ENCODE measurements around the gene LBP. TPM values are rescaled to one million over a fixed set of nuclear protein-coding genes. Genes with fewer than 3 reads are reported as not detected.

The LBP gene
- total RNA-seq, 4 donors from 2014 or later, result 0.45 to 3.4 (median 2.3) TPM

DNA sequence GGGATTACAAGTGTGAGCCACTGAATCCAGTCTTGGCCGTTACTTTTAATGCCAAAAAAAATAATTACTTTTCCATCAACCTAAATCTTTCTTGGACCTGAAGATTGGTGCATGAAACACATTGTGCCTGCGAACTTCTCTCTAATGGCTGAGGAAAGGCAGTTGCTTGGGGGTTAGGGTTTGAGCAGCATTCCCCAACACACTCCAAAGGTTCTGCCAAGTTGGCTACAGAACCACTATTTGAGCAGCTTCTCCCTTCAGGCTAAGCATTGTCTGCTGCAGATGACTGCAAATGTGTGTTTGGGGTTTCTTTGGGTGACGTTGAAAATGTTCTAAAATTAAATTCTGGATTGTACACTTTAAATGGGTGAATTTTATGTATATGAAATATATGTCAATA is 6.3 kb upstream of the LBP start:
- TF ChIP-seq, protein P1, sequence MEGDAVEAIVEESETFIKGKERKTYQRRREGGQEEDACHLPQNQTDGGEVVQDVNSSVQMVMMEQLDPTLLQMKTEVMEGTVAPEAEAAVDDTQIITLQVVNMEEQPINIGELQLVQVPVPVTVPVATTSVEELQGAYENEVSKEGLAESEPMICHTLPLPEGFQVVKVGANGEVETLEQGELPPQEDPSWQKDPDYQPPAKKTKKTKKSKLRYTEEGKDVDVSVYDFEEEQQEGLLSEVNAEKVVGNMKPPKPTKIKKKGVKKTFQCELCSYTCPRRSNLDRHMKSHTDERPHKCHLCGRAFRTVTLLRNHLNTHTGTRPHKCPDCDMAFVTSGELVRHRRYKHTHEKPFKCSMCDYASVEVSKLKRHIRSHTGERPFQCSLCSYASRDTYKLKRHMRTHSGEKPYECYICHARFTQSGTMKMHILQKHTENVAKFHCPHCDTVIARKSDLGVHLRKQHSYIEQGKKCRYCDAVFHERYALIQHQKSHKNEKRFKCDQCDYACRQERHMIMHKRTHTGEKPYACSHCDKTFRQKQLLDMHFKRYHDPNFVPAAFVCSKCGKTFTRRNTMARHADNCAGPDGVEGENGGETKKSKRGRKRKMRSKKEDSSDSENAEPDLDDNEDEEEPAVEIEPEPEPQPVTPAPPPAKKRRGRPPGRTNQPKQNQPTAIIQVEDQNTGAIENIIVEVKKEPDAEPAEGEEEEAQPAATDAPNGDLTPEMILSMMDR (IDR thresholded peaks at IDR 0.05), result no peak
- TF ChIP-seq POLR2A (IDR thresholded peaks at IDR 0.05), result no peak
- intact Hi-C loops (cut with DNase I), result no loop called here
- DNase-seq, result no peak
- Histone ChIP-seq H3K27ac (no peak overlapping the region), H3K36me3 (no peaks in the 10 kb centered on the region), H3K4me3 (replicated peaks in 1 of 3) (no peak overlapping the region), H3K4me1 (no peaks in the 10 kb centered on the region), H3K9me3 (no peaks in the 10 kb centered on the region), H3K27me3 (no peaks in the 10 kb centered on the region)
- 69 to 72% methylated on average over 3 of the region's 3 CpGs for WGBS, 2 donors

DNA sequence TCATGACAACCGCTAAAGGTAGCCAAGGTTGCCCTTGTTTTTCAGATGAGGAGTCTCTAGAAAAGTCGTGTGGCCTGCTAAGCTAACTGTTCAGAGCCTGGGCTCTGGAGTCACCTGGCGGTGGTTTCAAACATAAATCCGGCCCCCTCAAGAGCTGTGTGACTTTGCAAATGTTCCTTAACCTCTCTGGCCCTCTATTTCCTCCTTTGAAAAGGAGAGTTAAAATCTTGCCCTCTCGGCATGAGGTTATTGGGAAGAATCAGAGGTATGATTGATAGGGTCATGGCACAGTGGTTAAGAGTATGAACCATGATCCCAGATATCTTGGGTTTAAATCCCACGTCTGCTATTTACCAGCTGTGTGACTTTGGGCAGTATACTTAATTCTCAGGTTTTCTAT is 5.6 kb upstream of the LBP start:
- TF ChIP-seq POLR2A (IDR thresholded peaks at IDR 0.05), result no peak
- TF ChIP-seq, protein P1 (IDR thresholded peaks at IDR 0.05), result no peak
- Histone ChIP-seq H3K27ac (no peak overlapping the region), H3K9me3 (no peaks in the 10 kb centered on the region), H3K4me3 (replicated peaks in 1 of 3) (no peak overlapping the region), H3K4me1 (no peaks in the 10 kb centered on the region), H3K36me3 (no peaks in the 10 kb centered on the region), H3K27me3 (no peaks in the 10 kb centered on the region)
- intact Hi-C loops (cut with DNase I), result no loop called here
- WGBS, 2 donors, result 83 to 88% methylated on average over 6 of the region's 6 CpGs
- DNase-seq, result no peak

DNA sequence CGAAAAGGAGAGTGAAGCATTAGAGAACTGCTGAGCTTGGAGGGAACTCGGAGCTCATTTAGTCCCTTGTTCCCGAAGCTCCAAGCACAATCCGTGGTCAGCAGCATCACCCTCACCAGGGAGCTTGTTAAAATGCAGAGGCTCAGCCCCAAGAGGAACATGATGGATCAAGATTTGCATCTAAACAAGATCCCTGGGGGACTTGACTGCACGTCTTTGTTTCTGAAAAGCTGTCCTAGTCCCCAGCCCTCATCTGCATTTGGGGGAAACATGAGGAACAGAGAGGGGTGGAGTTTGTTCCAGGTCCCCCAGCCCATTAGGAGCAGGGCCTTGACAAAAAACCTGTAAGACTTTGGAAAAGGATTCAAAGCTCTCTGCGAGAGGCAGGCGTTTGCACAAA is 4.1 kb upstream of the LBP start:
- TF ChIP-seq, protein P1 (IDR thresholded peaks at IDR 0.05), result no peak
- TF ChIP-seq POLR2A (IDR thresholded peaks at IDR 0.05), result no peak
- Histone ChIP-seq H3K4me3 (replicated peaks in 1 of 3) (no peak overlapping the region), H3K4me1 (no peaks in the 10 kb centered on the region), H3K27me3 (no peaks in the 10 kb centered on the region), H3K36me3 (no peaks in the 10 kb centered on the region), H3K27ac (no peak overlapping the region), H3K9me3 (no peaks in the 10 kb centered on the region)
- no peak for DNase-seq
- intact Hi-C loops (cut with DNase I), result no loop called here
- WGBS, 2 donors, result 40 to 42% methylated on average over 7 of the region's 7 CpGs

DNA sequence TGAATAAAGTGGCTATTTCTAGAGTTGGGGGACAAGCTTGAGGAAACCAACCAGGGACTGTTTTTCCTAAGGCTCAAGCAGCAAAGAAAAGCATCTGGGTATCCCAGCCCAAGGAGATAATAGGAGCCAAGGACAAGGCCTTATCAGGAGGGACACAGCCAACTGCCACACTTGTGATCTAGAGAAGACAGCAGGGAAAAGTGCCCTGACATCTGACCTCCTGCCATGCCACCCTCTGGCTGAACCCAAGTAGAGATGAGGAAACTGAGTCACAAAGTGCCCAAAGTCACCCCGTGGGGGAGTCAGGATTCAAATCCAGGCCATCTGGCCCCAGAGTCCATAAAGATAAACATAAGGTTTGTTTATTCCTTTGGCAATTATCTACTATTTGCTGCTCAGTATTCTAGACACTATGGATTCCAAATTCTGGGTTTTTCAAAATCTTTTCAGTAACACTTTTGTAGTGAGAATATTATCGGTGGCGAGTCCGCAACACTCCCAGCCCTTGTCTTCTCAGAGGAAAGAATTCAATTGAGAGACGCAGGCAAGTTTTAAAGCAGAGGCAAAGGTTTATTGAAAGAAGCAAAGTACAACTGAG is 3.5 kb upstream of the LBP start:
- Histone ChIP-seq H3K9me3 (no peaks in the 10 kb centered on the region), H3K4me3 (replicated peaks in 1 of 3) (no peak overlapping the region), H3K27me3 (no peaks in the 10 kb centered on the region), H3K4me1 (no peaks in the 10 kb centered on the region), H3K27ac (no peak overlapping the region), H3K36me3 (no peaks in the 10 kb centered on the region)
- no peak for TF ChIP-seq POLR2A (IDR thresholded peaks at IDR 0.05)
- TF ChIP-seq, protein P1 (IDR thresholded peaks at IDR 0.05), result no peak
- intact Hi-C loops (cut with DNase I), result no loop called here
- WGBS, 2 donors, result 70 to 78% methylated on average over 5 of the region's 5 CpGs
- DNase-seq, result no peak

DNA sequence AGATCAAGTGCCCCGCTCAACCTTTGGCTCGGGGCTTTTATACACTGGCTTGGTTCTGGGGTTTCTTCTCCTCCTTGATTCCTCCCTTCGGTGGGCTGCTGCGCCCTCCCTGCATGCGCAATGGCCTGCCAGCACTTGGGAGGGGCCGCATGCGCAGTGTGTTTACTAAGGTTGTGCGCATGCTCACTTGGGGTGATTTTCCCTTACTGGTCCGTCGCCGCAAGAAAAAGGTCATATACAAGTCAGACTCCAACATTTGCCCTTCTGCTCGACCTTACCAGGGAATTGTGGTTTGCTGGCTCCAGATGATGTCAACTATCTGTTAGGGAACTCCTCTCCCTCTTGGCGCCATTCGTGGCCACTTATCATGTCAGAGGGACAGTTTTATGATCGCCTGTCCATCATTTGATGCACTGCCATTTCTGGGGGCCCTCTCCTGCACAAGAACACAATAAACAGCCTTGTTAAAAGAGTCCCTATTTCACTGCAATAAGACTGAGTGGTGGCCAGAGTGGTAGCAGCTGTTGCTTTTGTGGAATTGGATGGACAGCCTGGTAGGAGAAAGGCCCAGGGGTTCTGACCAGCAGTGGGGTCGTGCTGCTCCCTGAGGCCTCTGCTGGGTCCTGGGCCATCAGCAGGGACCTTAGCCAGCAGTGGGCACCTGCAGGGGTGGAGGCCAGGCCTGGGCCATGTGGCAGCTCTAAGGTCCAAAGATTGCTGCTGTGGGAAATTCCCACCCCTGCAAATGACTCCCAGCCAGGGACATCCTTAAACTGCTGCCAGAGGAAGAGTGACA is 2.8 kb upstream of the LBP start:
- Histone ChIP-seq H3K4me1 (no peaks in the 10 kb centered on the region), H3K36me3 (no peaks in the 10 kb centered on the region), H3K27me3 (no peaks in the 10 kb centered on the region), H3K27ac (no peak overlapping the region), H3K9me3 (no peaks in the 10 kb centered on the region), H3K4me3 (replicated peaks in 1 of 3) (no peak overlapping the region)
- intact Hi-C loops (cut with DNase I), result no loop called here
- TF ChIP-seq, protein P1 (IDR thresholded peaks at IDR 0.05), result no peak
- no peak for TF ChIP-seq POLR2A (IDR thresholded peaks at IDR 0.05)
- WGBS, 2 donors, result 79 to 82% methylated on average over 15 to 16 of the region's 16 CpGs
- peak; percentile 8 to 21 for DNase-seq
